ENCODE data around the gene RRP15.
A peak's percentile ranks its signal among the peaks of the same experiment; 100 is the strongest.
"Not testable (repeated sequence)": the region's sequence is repeated elsewhere in the genome, so short reads cannot be mapped to it uniquely, and the experiment has no call there.

Gene RRP15

DNA sequence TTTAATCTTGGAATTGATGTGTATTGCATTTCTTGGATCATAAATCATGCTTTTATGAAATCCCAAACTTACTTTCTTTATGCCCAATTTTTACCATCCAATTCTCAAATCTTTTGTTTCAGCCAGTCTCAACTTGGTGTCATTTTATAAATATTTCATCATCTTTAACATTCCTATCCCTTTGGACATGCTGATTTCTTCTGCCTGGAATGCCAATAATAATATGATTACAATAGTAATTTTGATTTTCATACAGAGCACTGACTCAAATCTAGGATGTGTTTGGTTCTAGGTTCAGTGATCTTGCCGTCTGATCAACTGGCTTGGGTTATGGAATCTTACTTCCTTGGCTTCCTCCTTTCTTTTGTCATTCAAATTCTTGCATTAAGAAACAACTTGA, 12.8 kb downstream of the RRP15 start:
- no peak for DNase-seq

DNA sequence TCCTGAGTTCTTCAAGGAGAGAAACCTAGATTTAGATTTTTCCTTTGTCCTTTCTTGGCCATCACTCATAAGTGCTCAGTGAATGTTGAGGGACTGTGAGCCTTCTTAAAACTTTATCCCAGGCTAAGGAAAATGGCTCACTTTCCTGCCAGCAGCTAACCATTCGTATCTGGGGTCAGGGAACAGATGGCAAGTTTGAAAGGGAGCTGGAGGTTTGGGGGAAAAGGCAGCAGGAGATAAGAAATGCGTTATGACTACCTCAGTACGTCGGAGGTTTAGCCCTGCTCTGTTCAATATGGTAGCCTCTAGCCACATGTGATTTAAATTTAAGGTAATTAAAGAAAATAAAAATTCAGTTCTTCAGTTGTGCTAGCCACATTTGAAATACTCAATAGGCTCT, 13.3 kb downstream of the RRP15 start:
- no peak for DNase-seq

DNA sequence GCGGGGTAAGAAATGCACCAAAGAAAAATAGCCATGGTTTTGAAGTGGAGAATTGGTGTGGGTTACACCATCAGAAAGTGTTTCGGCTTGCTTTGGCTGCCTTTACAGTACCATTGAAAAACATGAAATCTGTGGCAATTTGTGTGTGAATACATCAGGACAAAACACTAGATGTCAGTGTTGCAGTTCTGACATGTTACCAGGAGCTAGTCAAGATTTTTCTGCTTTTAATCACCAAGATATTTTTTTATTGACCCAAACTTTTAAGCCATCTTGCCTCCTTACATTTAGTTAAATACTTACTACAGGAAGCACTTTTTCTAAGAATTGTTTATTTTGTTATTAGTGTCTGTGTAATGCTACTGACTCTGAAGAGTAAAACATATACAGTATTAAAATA, 14.3 kb downstream of the RRP15 start:
- no peak for DNase-seq

DNA sequence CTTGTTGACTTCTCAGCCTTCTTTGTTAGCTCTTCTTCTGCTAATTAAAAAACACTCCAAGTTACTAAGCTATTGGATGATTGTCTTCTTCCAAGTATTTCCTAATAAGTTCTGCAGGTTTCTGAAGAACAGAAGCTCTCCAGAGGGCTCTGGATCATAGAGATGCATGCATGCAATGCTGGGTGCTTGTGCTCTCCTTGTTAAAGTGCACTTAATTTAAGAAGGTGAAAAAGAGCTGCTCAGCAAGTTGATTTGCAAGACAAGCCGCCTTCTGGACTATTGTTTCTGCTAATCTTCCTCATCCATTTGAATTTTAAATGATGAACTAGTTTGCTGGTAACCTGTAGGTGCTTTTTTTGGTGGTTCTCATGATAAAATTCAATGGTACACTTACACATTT, 16.1 kb downstream of the RRP15 start:
- no peak for DNase-seq

DNA sequence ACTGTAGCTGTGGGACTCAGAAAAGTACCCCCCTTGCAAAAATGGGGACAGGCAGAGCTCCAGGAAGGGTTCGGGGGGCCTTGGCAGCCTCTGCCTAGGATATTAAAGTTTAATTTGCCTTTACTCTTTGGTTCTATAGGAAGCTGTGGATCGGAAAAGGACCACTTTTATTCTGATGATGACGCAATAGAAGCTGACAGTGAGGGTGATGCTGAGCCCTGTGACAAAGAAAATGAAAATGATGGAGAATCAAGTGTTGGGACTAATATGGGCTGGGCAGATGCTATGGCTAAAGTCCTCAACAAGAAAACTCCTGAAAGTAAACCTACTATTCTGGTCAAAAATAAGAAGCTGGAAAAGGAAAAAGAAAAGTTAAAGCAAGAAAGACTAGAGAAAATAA, 17.1 kb downstream of the RRP15 start:
- no peak for DNase-seq

DNA sequence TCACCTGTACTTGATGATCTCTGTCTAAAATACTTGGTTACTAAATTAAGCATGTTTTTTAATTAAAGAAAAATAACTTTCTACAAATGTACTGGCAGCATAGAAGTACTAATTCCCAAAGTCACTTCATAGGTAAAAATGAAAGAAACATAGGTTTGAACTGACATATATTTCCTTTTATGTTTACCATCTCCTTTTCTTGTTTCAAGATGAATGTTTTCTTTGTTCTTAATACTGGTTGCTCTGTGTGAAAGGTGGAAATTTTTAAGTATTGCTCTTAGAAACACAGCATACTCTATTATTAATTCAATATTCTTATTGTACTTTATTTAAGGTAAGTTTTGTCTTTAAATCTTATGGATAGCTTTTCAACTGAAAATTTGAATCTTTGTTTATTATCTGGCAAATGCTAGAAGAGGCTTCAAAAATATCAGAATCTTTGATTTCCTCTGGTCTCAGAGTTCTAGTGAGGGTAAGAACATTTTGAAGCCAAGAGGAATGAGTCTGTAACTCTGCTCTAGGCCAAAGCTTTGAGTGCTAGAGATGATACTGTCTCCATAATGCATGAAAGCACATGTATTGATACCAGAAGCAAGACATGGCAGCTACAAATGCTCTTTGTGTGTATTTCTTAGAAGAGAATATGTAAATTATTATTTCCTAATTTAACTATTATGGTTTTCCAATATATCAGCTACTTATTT, 18.2 kb downstream of the RRP15 start:
- DNase-seq: no peak

DNA sequence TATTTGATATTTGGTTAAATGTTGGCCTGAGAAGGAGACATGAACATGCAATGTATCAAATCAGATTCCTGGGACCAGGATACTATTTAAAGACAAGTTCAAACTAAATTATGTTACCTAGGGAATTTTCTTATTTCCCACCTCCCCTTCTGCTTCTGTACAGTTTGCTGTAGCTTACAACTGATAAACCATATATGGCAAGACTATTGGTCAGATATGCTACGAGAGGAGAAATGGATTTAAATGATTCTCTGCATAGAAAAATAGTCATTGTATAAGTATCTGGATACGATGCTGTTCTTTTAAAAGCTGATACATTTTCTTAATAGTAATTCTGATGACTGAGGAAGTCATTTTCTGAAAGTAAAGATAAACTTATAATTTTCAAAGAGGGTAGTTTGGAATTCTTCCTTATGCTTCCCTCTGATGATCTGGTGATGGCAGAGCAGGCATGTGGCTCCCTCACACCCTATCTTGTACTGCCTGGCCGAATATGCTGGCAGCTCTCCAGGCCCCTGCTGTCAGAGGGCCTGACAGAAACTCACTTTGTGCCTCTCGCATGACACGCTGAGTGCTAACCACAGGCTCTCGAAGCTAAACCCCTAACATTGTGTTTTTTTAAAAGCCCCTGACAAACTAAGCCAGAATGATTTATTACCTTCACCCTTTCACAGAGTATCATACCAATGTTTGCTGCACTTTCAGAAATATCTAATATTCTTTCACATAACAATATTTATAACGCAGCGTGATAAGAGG, 19.4 kb downstream of the RRP15 start:
- no peak for DNase-seq

DNA sequence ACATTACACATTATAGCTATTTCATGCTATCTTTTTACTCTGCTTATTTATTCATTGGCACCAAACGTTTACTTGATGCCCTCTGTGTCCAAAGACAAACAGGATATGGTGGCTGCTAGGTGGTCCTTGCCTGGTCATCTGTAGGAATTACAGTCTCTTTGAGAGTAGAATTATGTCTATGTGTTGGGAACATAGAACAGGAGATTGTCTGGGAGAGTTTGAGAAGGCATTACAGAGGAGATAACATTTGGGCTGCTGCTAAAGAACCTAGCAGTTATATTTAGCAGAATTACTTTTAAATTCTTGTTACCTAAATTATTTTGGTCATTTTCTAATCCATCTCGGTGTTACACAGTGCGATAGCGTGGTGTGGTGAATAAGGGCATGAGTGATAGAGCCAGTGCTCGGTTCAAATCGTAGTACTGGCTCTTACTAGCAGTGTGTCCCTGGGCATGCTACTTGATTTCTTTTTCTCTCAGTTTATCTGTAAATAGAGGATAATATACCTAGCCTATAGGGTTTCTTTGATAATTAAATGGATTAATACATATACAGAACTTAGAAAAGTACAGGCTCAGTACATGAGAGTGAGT, 20.5 kb downstream of the RRP15 start:
- DNase-seq: no peak

DNA sequence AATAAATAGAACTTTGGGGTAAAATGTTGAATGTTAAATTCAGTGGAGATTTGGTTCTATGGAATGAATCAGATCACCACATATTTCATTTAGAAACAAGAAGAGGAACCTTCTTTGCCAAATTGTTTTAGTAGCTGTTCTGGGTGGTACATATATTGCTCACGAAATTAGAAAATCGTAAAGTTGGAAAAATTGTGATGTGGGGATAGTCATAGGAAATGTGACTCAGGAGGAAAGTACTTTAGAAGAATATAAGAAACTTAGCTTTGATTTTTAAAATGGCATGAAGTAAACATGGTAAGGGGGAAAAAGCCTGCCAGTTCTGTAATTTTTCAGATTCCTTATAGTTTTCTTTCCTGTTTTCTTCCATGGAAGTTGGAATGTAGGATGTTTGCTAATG, 27.4 kb downstream of the RRP15 start:
- DNase-seq: no peak

DNA sequence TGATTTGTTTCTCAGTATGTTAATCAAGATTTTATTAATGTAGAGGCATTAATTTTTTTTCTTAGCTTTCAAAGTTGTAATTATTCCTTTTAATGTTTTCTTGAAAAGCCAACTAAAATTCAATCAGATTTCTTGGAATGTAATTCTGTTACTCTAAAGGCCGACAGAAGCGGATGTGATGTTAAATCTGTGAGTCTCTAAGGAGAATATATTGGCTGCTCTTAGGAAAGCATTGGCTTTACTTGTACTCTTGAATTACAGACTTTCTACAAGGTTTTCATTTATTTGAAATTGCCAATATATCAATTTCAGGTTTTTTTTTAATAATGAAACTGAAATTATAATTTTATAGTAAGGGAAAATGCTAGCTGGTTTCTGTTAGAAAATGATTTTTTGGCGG, 29.2 kb downstream of the RRP15 start:
- no peak for DNase-seq

DNA sequence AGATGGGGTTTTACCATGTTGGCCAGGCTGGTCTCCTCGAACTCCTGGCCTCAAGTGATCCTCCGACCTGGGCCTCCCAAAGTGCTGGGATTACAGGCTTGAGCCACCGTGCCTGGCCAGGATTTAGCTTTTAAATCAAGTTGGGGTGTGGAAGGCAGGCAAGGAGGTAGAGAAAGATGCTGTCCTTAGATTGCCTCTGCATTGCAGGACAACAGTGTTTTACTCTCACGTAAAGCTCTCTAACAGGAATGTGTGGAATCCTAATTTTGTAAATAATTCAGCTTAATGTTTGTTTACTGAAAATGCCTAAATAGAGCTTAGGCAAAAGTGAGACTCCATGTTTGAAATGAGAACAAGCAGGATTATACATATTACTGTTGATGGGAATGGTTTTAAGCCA, 30.5 kb downstream of the RRP15 start:
- DNase-seq: no peak

DNA sequence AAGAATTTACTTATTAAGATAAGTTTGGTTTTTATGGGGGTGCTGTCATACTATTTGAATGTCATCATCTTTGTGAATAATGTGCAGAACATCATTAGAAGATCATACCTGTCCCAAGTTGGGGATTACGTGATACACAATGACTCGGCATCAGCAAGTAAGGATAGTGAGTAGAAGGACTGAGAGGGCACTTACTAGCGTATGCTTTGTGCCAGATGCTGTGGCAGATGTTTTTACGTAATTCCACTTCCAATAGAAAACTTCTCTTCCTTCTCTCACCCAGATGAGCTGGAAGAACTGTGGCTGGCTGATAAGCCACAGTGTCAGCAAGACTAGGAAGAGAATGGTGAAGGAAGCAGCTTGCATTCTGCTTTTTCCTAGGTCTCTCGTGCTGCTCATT, 32.0 kb downstream of the RRP15 start:
- DNase-seq: no peak

DNA sequence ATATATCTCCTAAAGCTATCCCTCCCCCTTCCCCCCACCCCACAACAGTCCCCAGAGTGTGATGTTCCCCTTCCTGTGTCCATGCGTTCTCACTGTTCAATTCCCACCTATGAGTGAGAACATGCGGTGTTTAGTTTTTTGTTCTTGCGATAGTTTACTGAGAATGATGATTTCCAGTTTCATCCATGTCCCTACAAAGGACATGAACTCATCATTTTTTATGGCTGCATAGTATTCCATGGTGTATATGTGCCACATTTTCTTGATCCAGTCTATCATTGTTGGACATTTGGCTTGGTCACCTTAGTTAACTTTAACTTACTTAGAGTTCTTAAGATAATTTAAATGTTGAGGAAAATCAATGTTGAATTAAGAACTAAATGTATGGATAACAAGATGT, 35.1 kb downstream of the RRP15 start:
- DNase-seq: not testable (repeated sequence)

DNA sequence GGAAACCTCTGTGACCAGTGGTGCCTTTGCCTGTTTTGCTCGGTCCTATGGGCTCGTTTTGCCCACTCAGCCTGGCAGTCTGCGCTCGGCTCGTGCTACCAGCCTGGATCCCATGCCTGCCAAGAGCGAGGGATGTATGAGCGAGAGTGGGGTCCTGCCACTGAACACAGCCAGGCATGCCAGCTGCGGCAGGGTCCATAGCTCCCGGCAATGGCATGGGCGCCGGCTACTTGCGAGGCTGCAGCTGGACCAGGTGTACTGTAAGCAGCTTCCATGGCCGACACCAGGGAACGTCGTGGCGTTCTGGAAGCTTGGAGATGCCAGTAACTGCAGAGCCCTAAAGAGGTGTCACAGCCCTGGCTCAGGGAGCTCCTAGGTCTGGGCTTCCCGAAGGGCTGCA, 37.7 kb downstream of the RRP15 start:
- DNase-seq: no peak

DNA sequence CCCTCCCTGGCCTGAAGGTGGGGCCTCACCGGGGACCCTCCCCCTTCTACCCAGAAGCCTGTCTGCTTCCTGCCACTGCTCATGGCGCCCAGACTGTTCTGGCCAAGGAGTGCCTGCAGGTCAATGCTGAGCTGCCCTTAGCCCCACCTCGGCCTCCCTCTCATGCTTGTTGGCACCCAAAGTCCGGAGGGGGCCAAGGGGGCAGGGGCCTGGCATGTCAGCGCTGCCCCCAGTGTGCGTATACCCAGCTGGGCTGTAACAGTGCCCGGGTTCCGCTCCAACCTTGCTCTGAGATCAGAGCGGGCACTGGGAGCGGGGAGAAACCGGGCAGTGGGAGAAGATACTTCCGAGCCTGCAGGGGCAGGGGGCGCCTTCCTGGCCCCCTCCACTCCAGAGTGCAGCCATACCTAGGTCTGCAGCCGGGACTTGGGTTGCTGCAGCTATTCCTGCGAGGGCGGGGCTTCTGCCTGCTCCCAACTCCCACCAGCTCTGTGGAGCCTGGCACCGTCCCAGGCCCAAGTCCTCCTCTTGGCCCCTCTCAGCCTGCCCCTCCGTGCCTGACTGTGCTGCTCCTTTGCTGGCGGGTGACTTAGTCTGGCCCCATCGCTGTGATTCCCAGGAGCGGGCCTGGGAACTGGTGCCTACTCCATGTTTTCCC, 38.6 kb downstream of the RRP15 start:
- no peak for DNase-seq

DNA sequence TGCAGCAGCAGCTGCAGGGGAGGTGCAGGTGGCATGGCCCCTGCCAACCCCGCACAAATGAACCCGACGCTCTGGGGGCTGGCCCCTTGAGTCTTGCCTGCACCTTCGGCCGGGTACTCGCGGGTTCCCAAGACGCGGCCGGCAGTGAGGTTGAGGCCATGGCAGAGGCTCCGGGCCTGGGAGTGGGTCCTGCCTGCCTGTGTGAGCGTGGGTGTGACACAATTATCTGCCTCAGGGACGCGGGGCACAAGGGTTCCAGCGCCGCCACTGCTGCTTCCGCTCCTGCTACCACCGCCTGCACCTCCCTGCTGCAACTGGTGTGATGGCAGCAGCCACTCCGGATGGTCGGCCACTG, 39.1 kb downstream of the RRP15 start:
- DNase-seq: no peak

DNA sequence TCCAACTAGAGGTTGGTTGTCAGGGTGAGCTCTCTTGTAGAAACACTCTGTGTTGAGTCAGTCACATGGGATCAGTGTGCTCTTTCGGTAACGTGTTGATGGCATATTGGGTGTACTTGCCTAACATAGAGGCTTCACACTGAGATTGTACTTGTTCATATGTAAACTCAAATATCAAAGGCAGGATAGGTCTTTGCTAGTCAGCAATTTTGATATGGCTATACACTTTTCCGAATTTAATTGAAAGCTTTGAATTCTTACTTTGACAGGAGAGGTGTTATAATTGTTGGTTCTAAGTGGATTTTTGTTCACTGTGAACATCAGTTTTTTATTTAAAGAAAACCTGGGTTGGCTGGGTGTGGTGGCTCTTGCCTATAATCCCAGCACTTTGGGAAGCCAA, 43.7 kb downstream of the RRP15 start:
- no peak for DNase-seq

DNA sequence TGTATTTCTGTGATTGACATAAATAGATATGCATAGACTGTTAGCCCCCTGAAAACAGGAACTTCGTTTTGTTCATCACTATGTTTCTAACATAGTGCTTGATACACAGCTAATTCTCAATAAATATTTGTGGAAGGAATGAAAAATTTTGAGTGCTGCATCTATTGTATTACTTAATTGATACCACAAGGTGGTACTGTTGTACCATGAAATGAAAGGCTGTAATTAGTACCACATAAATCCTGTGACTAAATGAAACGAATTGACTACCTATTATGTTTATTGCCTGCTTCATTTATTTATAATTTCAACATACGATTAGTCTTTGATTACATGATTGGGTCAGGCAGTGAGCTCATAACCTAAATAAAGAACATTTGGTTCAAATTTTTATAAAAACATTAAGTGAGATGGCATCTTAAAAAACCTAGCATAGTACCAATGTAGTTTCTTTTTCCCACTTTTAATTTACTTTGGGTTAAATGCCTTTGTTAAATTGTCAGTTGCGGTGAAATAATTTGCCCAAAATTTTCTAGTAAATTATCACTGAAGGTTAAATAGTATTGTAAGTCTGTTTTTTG, 45.0 kb downstream of the RRP15 start:
- DNase-seq: peak; percentile 45

DNA sequence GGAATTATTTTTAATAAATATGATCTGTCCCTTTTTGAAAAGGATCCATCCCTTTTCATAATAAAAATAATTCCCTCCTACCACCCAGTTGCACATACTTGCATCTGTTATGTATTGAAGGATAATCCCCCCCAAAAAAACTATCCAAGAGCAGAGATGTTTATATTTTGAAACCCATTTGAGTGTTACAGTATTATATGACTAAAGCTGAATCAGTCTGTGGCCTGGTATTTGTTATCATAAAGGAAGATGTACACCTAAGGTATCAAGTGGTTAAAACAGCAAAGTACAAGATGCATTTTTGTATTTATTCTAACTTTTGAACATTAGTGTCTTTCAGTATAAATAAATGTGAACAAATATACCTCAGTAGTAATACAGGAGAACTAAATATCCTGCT, 47.3 kb downstream of the RRP15 start:
- no peak for DNase-seq

DNA sequence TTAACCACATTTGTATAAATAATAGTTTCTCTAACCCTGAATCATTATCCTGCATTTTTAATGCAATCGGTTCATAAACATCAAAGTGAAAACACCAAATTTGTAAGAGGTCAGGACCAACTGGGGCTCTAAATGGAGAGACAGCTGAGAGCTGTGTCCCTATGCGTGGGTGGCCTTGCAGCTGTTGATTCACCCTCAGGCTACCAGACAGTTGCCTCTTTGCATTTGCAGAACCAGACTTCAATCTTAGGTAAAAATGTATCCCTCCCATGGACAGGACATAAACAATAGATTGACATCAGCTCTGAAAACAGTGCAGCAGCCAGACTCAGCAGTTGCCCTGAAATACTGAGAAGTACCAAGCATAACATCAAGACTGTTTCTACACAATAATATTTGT, 51.2 kb downstream of the RRP15 start:
- DNase-seq: no peak

DNA sequence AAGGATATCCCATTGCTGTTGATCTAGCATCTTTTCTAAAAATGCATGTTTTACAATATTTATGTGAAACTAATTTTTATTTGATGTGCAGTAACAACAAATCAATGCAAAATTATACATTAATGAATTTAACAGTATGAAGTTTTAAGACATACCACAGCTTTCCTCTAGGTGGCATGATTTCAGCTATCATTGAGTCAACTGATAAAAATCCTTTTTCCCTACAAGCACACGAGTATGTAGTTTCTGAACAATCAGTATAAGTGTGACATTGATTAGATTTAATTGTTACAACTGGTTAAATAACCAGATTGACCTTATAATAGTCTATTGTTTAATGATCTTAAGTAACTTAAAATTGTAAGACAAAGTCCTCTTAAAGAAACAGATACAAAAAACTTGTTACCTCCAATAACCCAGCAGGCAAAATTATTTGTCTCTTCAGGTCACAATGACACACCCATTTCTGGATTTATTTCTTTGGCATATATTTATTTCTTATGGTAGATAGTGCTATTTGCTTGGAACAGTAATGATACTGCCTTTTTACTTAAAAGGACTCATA, 54.3 kb downstream of the RRP15 start:
- DNase-seq: peak; percentile 40

DNA sequence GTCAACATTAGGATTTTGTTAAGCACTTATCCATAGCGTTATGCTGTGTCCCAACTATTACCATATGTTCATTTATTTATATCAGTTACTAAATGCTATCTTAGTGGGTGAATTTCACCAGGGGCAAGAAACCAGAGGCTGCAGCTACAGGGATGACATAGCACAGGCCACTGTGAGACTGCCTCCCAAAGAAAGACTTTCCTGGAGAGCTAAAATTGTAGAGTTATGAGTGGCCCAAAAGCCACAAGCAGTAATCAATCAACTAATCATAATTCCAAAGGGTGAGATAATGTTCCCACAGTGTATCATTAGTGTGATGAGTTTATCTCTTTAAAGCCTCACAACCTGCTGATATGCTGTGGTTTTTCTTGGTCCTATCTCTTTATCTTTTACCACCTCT, 56.2 kb downstream of the RRP15 start:
- no peak for DNase-seq

DNA sequence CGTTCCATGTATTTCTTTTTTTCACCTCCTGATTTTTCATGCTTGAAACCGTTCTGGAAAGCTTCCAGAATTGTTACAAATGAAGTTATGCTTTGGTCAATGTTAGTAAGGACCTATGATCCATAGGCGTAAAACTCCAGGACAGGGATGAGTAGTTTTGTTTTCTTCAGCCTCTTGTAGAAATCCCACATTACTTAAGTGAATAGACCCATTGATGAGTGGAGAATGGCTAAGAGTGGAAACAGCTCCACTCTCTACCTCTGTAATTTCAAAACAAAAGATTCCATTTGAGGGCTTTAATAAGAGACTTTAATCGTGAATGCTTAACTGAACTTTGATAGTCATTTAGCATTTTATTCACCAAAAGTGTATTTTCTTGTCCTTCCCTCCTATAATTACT, 57.0 kb downstream of the RRP15 start:
- DNase-seq: no peak

Measured in NCI-H774 (cell line).